Activated T-helper 17 cell treated with anti-CD3 and anti-CD28 coated beads, Interleukin-2, amount 50 U/mL, for 72 hours (primary cell): Measurements from ENCODE around the gene SPON1. TPM values are rescaled to one million over a fixed set of nuclear protein-coding genes. Genes with fewer than 3 reads are reported as not detected.
"Not testable (repeated sequence)": the region's sequence is repeated elsewhere in the genome, so short reads cannot be mapped to it uniquely, and the experiment has no call there.

Experiments used
- ATAC-seq: fragments of 150-1000 bp; cut with Tn5 transposase; replicated peaks from 2 replicates; pipeline ENCODE4 v1.10.0; 2021; ENCODE audit warnings: mild to moderate bottlenecking, moderate library complexity
- H3K27ac Mint-ChIP-seq: one replicate; pipeline ENCODE4 v1.8.0; 2022; ENCODE audit warnings: mixed read lengths
- H3K27me3 Mint-ChIP-seq: one replicate; pipeline ENCODE4 v1.8.0; 2022; ENCODE audit warnings: mixed read lengths
- H3K36me3 Mint-ChIP-seq: one replicate; pipeline ENCODE4 v1.8.0; 2022; ENCODE audit warnings: low read depth, mild to moderate bottlenecking, mixed read lengths
- H3K4me1 Mint-ChIP-seq: one replicate; pipeline ENCODE4 v1.8.0; 2022; ENCODE audit warnings: mixed read lengths
- H3K4me3 Mint-ChIP-seq: one replicate; pipeline ENCODE4 v1.8.0; 2022; ENCODE audit warnings: mild to moderate bottlenecking, mixed read lengths
- H3K9me3 Mint-ChIP-seq: one replicate; pipeline ENCODE4 v1.8.0; 2022; ENCODE audit warnings: mixed read lengths
- total RNA-seq, 2 donors: library from RNA; stranded (reverse); gene quantifications; one replicate each; pipeline ENCODE4 v1.2.3, GENCODE V29; 2022

The SPON1 gene
- total RNA-seq, 2 donors from 2014 or later = 0.06 to 0.90 TPM

DNA sequence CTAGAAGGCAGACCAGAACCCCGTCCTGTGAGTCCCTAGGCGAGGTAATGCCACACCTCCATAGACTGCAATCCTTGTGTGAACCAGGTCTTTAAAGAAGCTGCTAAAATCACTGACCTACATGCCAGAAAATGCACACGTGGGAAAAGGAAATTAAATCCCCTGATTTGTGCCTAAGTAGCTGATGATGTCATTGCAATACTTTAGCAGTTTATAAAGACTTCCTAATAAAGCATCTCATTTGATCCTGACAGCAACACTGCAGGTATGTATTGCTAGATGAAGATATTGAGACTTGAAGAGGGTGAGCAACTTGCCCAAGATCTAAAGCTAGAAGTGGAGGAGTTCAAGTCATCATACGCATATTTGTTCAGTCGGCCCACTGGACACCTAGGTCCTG lies 289.2 kb downstream of the SPON1 start:
- no peak for ATAC-seq
- no peak overlapping the region for H3K27ac Mint-ChIP-seq
- no peaks in the 10 kb centered on the region for H3K36me3 Mint-ChIP-seq
- H3K27me3 Mint-ChIP-seq = no peaks in the 10 kb centered on the region
- H3K4me3 Mint-ChIP-seq = no peak overlapping the region
- no peaks in the 10 kb centered on the region for H3K9me3 Mint-ChIP-seq
- H3K4me1 Mint-ChIP-seq = peaks cover 6% of the 10 kb centered on the region

DNA sequence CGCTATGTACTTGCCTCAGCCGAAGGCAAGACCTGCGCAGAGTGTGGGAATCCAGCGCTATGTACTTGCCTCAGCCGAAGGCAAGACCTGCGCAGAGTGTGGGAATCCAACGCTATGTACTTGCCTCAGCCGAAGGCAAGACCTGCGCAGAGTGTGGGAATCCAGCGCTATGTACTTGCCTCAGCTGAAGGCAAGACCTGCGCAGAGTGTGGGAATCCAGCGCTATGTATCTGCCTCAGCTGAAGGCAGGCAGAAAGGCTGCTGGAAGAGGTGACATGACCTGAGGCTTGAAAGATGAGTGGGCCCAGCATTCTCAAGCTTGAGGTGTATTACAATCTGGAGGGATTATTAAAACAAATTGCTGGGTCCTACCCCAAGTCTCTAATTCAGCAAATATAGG lies 290.0 kb downstream of the SPON1 start:
- H3K27ac Mint-ChIP-seq, H3K4me1 Mint-ChIP-seq, H3K27me3 Mint-ChIP-seq, H3K9me3 Mint-ChIP-seq, H3K36me3 Mint-ChIP-seq, ATAC-seq, H3K4me3 Mint-ChIP-seq: not testable (repeated sequence)

DNA sequence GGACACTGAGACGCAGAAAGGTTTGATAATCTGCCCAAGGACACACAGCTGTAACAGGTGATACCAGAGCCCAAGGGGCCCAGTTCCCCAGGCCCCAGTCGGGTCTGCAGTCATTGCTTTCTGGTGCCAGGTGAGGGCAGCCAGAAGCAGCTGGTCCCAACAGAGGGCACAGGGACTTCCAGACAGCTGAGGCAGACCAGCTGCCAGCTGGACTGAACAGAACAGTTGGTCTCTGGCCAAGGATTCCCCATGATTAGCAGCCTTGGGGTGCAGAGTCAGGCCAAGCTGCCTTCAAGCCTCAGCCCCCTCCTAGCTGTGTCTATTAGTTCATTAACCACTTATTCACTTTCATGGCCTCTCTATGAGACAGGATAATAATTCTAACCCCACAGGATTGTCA lies 290.9 kb downstream of the SPON1 start:
- Mint-ChIP-seq H3K4me3 (no peak overlapping the region), H3K4me1 (no peaks in the 10 kb centered on the region), H3K9me3 (no peaks in the 10 kb centered on the region), H3K36me3 (no peaks in the 10 kb centered on the region), H3K27me3 (no peaks in the 10 kb centered on the region), H3K27ac (no peak overlapping the region)
- ATAC-seq = no peak

DNA sequence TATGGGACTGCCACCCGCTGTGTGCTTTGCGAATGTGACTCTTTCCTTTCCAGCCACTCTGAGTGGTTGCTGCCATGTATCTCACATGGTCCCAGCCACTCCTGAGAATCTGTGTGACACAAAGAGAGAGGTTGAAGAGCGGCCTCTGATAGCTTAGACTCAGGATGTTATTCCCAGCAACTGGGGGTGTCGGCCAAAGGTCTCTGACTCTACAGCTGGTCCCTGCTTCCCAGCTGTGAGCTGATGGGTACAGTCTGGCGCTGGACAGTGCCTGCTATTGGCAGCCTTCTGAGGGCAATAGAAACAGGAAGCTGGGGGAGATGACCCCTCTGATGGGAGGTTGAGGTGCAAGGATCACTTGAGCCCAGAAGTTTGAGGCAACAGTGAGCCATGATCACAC lies 291.3 kb downstream of the SPON1 start:
- no peak overlapping the region for H3K4me3 Mint-ChIP-seq
- no peak overlapping the region for H3K27ac Mint-ChIP-seq
- no peak for ATAC-seq
- no peaks in the 10 kb centered on the region for H3K9me3 Mint-ChIP-seq
- H3K4me1 Mint-ChIP-seq = no peaks in the 10 kb centered on the region
- no peaks in the 10 kb centered on the region for H3K36me3 Mint-ChIP-seq
- no peaks in the 10 kb centered on the region for H3K27me3 Mint-ChIP-seq

DNA sequence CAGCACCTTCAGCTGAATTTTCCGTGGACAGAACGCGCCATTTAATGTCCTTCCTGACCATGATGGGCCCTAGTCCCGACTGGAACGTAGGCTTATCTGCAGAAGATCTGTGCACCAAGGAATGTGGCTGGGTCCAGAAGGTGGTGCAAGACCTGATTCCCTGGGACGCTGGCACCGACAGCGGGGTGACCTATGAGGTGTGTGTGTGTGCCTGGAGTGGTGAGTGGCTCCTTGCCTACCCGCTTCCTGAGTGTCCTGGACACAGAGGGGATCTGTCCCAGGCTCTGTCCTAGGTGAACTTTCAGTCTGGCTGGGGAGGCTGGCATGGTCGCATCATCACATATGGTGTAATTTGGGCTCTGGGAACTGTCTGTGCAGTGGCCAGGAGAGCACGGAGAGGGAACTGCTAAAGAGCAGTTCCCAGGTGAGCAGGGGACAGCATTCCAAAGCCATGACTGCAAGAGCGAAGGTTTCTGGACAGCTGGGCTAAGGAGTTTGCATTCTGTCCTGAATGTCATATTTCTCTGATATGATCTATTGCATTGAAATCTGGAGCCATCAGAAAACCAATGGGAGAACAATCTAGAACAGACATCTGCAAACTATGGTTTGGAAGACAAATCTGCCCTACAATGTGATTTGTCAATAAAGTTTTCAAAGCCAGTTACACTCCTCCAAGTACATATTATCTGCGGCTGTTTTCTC lies 292.2 kb downstream of the SPON1 start:
- no peaks in the 10 kb centered on the region for H3K9me3 Mint-ChIP-seq

DNA sequence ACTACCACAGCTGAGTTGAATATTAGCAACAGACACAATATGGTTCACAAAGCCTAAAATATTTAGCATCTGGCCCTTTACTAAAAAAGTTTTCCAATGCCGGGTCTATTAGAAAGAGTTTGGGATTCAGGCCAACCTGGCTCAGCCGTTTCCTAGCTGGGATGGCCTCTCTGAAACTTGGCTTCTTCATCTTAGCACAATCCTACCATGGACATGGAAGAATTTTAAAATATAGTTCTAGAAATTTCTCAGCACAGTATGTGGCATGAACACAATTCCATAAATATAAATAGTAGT lies 292.7 kb downstream of the SPON1 start:
- H3K4me3 Mint-ChIP-seq = no peak overlapping the region
- H3K4me1 Mint-ChIP-seq = no peaks in the 10 kb centered on the region
- no peaks in the 10 kb centered on the region for H3K27me3 Mint-ChIP-seq
- no peak for ATAC-seq
- H3K27ac Mint-ChIP-seq = no peak overlapping the region
- no peaks in the 10 kb centered on the region for H3K36me3 Mint-ChIP-seq
- no peaks in the 10 kb centered on the region for H3K9me3 Mint-ChIP-seq

More for the DNA sequence above, 292.2 kb downstream of the SPON1 start:
- Mint-ChIP-seq H3K27ac (no peak overlapping the region), H3K36me3 (no peaks in the 10 kb centered on the region), H3K27me3 (no peaks in the 10 kb centered on the region), H3K4me1 (no peaks in the 10 kb centered on the region), H3K4me3 (no peak overlapping the region)
- ATAC-seq = no peak

DNA sequence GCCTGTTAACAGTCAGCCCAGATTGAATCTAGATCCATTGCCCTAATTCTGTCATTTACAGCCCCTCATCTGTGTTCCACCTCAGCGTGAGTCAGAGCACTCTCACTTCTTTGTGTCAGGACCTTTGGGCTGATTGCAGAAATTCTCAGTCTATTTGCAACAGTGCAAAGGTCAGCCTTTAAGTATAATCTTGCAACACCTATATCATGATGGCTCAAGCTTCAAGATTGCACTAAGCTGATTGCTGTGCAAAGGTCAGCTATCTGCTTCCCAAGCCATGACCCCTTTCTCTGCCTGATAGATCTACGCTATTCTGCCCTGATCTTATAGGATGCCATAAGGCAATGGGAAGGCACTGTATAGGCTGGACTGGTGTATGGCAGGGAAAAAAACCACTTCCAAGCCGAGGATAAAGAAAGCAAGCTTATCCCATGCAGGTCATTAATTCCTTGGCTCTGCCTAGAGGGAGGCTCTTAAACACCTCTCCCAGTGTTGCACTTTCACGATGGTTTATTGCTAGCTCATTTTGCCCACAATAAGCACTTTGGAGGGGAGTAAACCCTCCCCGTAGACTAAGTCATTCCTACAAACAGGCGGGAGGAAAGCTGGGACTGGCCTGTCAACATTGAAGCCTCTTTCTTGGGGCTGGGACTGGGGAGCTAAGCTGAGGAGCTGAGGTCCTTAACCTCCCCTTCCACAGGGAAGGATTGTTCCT lies 295.9 kb downstream of the SPON1 start:
- Mint-ChIP-seq H3K4me1 (no peaks in the 10 kb centered on the region), H3K36me3 (peaks cover 14% of the 10 kb centered on the region), H3K9me3 (no peaks in the 10 kb centered on the region), H3K27me3 (no peaks in the 10 kb centered on the region), H3K4me3 (no peak overlapping the region), H3K27ac (no peak overlapping the region)
- no peak for ATAC-seq

DNA sequence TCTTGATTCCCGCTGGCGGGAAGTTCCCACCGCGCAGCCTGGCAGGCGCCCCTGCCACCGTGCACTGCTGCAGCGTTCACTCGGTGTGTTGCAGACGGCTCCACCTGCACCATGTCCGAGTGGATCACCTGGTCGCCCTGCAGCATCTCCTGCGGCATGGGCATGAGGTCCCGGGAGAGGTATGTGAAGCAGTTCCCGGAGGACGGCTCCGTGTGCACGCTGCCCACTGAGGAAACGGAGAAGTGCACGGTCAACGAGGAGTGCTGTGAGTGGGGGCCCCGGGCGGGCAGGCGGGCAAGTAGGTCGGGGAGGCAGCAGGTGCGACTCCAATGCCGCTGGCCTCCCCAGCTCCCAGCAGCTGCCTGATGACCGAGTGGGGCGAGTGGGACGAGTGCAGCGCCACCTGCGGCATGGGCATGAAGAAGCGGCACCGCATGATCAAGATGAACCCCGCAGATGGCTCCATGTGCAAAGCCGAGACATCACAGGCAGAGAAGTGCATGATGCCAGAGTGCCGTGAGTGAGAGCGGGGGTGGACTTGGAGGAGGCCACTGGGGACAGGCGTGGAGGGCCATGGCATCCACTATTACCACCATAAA lies 296.8 kb downstream of the SPON1 start:
- no peak for ATAC-seq
- Mint-ChIP-seq H3K27ac (no peak overlapping the region), H3K27me3 (no peaks in the 10 kb centered on the region)

DNA sequence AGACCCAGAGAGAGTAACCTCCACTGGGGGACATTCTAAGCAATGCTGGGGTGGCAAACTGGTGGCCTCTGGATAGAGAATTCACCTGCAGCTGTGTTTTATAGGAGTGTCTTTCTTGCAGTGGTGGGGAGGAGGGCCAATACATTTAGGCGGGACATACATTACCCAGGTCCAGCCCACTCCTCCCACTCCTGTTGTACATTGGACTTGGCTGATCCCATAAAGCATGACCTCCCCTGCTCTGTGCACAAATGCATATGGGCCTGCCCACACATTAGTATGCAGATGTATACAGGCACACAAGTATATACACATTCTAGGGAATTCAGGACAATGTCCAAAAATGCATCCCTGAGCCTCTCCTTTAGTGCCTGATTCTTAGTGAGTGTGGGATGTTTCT lies 297.4 kb downstream of the SPON1 start:
- Mint-ChIP-seq H3K9me3 (no peaks in the 10 kb centered on the region), H3K4me3 (no peak overlapping the region), H3K4me1 (no peaks in the 10 kb centered on the region), H3K27ac (no peak overlapping the region), H3K27me3 (no peaks in the 10 kb centered on the region), H3K36me3 (peaks cover 17% of the 10 kb centered on the region)
- ATAC-seq = no peak

More for the DNA sequence above, 296.8 kb downstream of the SPON1 start:
- H3K36me3 Mint-ChIP-seq = peaks cover 17% of the 10 kb centered on the region
- no peaks in the 10 kb centered on the region for H3K9me3 Mint-ChIP-seq
- H3K4me3 Mint-ChIP-seq = no peak overlapping the region
- no peaks in the 10 kb centered on the region for H3K4me1 Mint-ChIP-seq

DNA sequence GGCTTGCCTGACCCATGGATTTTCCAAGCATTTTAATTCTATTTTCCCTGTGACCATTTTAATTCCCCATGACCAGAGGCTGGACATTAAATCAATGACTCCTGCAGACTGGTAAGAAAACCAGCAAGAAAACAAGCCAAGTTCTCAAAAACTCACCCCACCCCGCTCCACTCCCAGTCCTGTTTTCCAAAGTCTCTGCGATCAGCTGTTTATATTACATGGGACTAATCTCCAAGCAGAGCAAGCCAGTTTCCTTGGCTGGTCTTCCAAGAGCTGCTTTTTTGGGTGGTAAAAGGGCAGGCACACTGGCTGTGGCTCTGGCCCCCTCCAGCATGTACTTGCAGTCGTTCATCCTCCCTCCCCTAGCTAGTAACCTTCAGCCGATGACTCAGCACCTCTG lies 298.5 kb downstream of the SPON1 start:
- Mint-ChIP-seq H3K36me3 (peaks cover 21% of the 10 kb centered on the region), H3K4me3 (no peak overlapping the region), H3K27ac (no peak overlapping the region), H3K27me3 (no peaks in the 10 kb centered on the region), H3K9me3 (no peaks in the 10 kb centered on the region), H3K4me1 (no peaks in the 10 kb centered on the region)
- no peak for ATAC-seq

DNA sequence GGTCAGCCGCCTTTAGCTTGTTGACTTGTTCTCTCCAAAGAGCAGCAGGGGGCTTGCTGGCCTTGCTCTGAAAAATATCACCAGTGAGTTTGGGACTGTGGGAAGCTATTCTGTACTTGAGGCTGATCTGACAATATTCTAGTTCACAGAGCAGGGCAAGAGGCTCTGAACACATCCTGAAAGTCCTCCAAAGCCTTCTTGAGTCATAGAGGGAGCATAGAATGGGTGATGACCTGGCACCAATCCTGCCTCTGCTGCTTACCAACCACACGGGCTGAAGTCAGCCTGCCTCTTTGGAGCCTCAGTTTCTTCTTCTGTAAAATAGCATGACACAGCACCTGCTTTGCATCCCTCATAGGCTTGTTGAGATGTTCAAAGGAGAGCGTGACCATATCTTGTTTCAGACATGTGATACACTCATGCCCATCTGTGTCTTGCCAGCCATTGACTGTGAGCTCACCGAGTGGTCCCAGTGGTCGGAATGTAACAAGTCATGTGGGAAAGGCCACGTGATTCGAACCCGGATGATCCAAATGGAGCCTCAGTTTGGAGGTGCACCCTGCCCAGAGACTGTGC lies 299.8 kb downstream of the SPON1 start:
- no peaks in the 10 kb centered on the region for H3K27me3 Mint-ChIP-seq
- no peak overlapping the region for H3K27ac Mint-ChIP-seq
- H3K4me3 Mint-ChIP-seq = no peak overlapping the region
- H3K4me1 Mint-ChIP-seq = no peaks in the 10 kb centered on the region
- no peak for ATAC-seq
- H3K9me3 Mint-ChIP-seq = no peaks in the 10 kb centered on the region
- peaks cover 21% of the 10 kb centered on the region for H3K36me3 Mint-ChIP-seq

DNA sequence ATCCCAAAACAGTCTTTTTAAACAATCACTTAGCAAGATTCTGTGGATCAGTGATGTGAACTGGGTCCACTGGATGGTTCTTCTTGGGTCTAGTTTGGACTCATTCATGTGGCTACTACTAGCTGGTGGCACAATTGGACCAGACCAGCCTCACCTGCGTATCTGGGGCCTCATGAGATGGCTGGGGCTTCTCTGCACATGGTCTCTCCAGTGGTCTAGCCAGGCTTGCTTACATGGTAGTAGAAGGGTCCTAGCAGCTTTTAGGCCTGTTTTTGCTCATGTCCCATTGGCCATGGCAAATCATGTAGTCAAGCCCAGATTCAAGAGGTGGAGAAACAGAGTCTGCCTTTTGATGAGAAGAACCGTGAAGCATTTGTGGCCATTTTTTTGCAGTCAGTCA lies 302.4 kb downstream of the SPON1 start:
- Mint-ChIP-seq H3K27ac (peak overlapping the region; percentile 16), H3K36me3 (peaks cover 21% of the 10 kb centered on the region), H3K9me3 (no peaks in the 10 kb centered on the region), H3K4me3 (no peak overlapping the region), H3K27me3 (no peaks in the 10 kb centered on the region), H3K4me1 (no peaks in the 10 kb centered on the region)
- no peak for ATAC-seq

DNA sequence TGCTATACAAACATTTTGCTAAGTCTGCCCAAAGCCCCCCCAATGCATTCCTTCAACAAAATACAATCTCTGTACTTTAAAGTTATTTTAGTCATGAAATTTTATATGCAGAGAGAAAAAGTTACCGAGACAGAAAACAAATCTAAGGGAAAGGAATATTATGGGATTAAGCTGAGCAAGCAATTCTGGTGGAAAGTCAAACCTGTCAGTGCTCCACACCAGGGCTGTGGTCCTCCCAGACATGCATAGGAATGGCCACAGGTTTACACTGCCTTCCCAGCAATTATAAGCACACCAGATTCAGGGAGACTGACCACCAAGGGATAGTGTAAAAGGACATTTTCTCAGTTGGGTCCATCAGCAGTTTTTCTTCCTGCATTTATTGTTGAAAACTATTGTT lies 304.1 kb downstream of the SPON1 start:
- H3K4me3 Mint-ChIP-seq = no peak overlapping the region
- H3K36me3 Mint-ChIP-seq = peaks cover 21% of the 10 kb centered on the region
- H3K4me1 Mint-ChIP-seq = peaks cover 12% of the 10 kb centered on the region
- H3K27ac Mint-ChIP-seq = no peak overlapping the region
- H3K27me3 Mint-ChIP-seq = no peaks in the 10 kb centered on the region
- H3K9me3 Mint-ChIP-seq = no peaks in the 10 kb centered on the region
- ATAC-seq = no peak

DNA sequence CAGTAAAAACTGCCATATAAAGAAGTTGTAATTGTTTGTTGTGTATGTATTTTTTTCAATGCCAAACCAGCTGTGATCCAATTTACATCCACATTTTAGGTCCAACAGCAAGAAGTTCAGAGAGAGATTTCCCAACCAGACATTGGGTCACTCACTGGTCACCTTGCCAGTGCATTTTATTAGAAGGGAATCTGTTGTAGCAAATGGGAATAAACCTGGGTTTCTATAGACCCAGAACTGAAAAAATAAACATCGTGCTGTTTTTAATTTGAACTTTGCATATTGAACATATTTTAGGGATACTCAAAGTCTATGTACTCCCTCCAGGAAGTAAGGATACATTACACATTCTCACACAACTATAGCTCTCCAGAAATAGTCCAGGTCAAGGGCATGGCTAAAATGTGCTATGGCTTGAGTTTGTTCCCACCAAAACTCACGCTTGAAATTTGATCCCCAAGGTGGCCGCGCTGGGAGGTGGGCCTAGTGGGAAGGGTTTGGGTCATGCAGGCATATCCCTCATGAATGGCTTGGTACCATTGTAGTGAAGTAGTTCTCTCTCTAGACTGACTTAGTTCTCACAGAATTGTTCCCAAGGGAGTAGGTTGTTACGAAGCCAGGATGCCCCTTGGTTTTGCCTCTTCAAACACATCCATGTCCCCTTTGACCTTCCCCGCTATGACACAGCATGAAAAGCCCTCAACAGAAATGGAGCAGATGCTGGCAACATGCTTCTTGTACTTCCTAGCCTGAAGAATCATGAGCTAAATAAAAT lies 305.5 kb downstream of the SPON1 start:
- Mint-ChIP-seq H3K9me3 (no peaks in the 10 kb centered on the region), H3K4me3 (no peak overlapping the region), H3K4me1 (peaks cover 21% of the 10 kb centered on the region), H3K36me3 (peaks cover 10% of the 10 kb centered on the region), H3K27me3 (no peaks in the 10 kb centered on the region), H3K27ac (no peak overlapping the region)
- ATAC-seq = no peak
